ENCODE measurements around the gene TTC33.

TTC33 gene

GRCh38 chr5:40475561-40475960, 280.2 kb downstream of the TTC33 start:
- no peak for DNase-seq

GRCh38 chr5:40474250-40474649, 281.5 kb downstream of the TTC33 start:
- no peak for DNase-seq

GRCh38 chr5:40465416-40465815, 290.3 kb downstream of the TTC33 start:
- DNase-seq = no peak

GRCh38 chr5:40464511-40464910, 291.2 kb downstream of the TTC33 start:
- DNase-seq = no peak
